Measurements from ENCODE around the gene XIRP2. TPM values are rescaled to one million over a fixed set of nuclear protein-coding genes. Genes with fewer than 3 reads are reported as not detected.

XIRP2 gene
- total and polyA plus RNA-seq, 2 of the 8 experiments (the other 6 are each of a cell fraction or from before 2014, with no cell fraction given): 0.11 TPM; not detected in 1

DNA sequence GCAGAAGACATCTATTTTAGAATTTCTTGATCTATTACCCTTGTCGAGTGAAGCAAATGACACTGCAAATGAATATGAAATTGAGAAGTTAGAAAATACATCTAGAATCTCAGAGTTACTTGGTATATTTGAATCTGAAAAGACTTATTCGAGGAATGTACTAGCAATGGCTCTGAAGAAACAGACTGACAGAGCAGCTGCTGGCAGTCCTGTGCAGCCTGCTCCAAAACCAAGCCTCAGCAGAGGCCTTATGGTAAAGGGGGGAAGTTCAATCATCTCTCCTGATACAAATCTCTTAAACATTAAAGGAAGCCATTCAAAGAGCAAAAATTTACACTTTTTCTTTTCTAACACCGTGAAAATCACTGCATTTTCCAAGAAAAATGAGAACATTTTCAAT is 370.4 kb downstream of the XIRP2 start:
- Histone ChIP-seq H2BK15ac (ENCODE audit: low read length) (no peak overlapping the region), H3K9me3 (ENCODE audit: insufficient read depth in 2 of 2, low read depth in 1 of 2, low read length in 1 of 2) (no peaks in the 10 kb centered on the region), H3K4me1 (replicated peaks in 1 of 4; ENCODE audit: control insufficient read depth in 3 of 4, insufficient read depth in 4 of 4, low read length in 3 of 4) (peaks cover 0 to 6% (median 1%) of the 10 kb centered on the region in 4 experiments; a peak in 2 of 7 replicates), H2BK5ac (ENCODE audit: low read depth, low read length) (no peak overlapping the region), H3K36me3 (ENCODE audit: control insufficient read depth in 2 of 4, insufficient read depth in 4 of 4, low read length in 3 of 4) (no peaks in the 10 kb centered on the region), H3K9ac (replicated peaks in 1 of 4; ENCODE audit: extremely low read depth in 1 of 4, low read depth in 3 of 4, low read length in 3 of 4) (no peak overlapping the region), H2BK120ac (replicated peaks; ENCODE audit: low read depth, low read length) (no peak overlapping the region), H3K56ac (replicated peaks; ENCODE audit: insufficient read length, low read depth, low read length) (no peak overlapping the region), H3K79me1 (ENCODE audit: low read depth, low read length) (no peaks in the 10 kb centered on the region), H3K4ac (replicated peaks; ENCODE audit: insufficient read length, low read depth, low read length) (no peak overlapping the region), H3K14ac (ENCODE audit: insufficient read length) (no peak overlapping the region), H3K79me2 (ENCODE audit: control insufficient read depth in 1 of 2, insufficient read depth in 2 of 2, low read length in 2 of 2) (no peaks in the 10 kb centered on the region), H3K4me2 (ENCODE audit: insufficient read depth in 1 of 2, low read depth in 2 of 2, low read length in 2 of 2) (0 out of 4 replicates have a peak overlapping the region, but pooled peaks of 1 of the 2 experiments have one; percentile 2), H2AFZ (ENCODE audit: low read length) (no peak overlapping the region), H4K8ac (ENCODE audit: extremely low read depth, insufficient read depth, low read length) (no peak overlapping the region), H3K23me2 (ENCODE audit: low read depth, low read length) (no peaks in the 10 kb centered on the region), H2BK12ac (ENCODE audit: low read depth, low read length) (no peak overlapping the region), H3K27ac (ENCODE audit: low read depth, low read length) (no peak overlapping the region), H3K4me3 (ENCODE audit: extremely low read depth in 1 of 4, insufficient read depth in 2 of 4, low read depth in 3 of 4, low read length in 4 of 4) (no peak overlapping the region), H4K91ac (replicated peaks; ENCODE audit: insufficient read length, low read length) (no peak overlapping the region), H3K18ac (ENCODE audit: extremely low read depth, low read length) (no peak overlapping the region), H4K20me1 (replicated peaks in 1 of 2; ENCODE audit: control insufficient read depth in 1 of 2, insufficient read depth in 2 of 2, low read length in 2 of 2) (no peaks in the 10 kb centered on the region), H3K27me3 (replicated peaks in 1 of 4; ENCODE audit: control insufficient read depth in 3 of 4, extremely low read depth in 1 of 4, insufficient read depth in 3 of 4, low read length in 3 of 4) (no peaks in the 10 kb centered on the region), H2AK5ac (ENCODE audit: low read depth, low read length) (no peak overlapping the region), H4K5ac (ENCODE audit: insufficient read length, low read depth, low read length) (no peak overlapping the region), H3K23ac (ENCODE audit: insufficient read length) (no peak overlapping the region), H2BK20ac (ENCODE audit: low read length) (no peak overlapping the region)
- WGBS, 2 experiments (ENCODE audit: extremely low coverage in 1 of 2, insufficient coverage in 1 of 2, insufficient read length in 1 of 2, insufficient replicate concordance in 2 of 2, low coverage in 1 of 2, low lambda C conversion rate in 2 of 2, missing lambda C conversion rate in 1 of 2): 61% methylated on average over 3 of the region's 3 CpGs; no CpG with 5 or more reads in 1 of the 2 experiments
- ChIA-PET CTCF (ENCODE audit: partially characterized antibody) (no interaction called here), POLR2A (ENCODE audit: partially characterized antibody) (no interaction called here)
- DNase-seq (ENCODE audit: low read depth in 1 of 2, low spot score in 2 of 2) (no peak), FAIRE-seq (no peak)
- TF ChIP-seq NRF1 (IDR thresholded peaks at IDR 0.05; ENCODE audit: low read depth, low read length): no peak
- no peak for TF ChIP-seq RNF2 (IDR thresholded peaks at IDR 0.05; ENCODE audit: borderline replicate concordance, low read depth, low read length, missing control alignments, poor library complexity, severe bottlenecking)

All from H1 (cell line).